ENCODE measurements around the gene TIGAR. TPM values are rescaled to one million over a fixed set of nuclear protein-coding genes. Genes with fewer than 3 reads are reported as not detected.

Gene TIGAR
- total RNA-seq, 1 donor from 2014 or later, result 7.4 TPM

- no peak for DNase-seq (ENCODE audit: low read depth)
- H3K4me3 ChIP-seq (ENCODE audit: low read depth, low read length), result no peak overlapping the region
- no peak for TF ChIP-seq CTCF (conservative IDR thresholded peaks at IDR 0.05; ENCODE audit: low read depth, low read length)
Measured at GRCh38 chr12:4388662-4389061, 67.6 kb downstream of the TIGAR start.

- H3K4me3 ChIP-seq (ENCODE audit: low read depth, low read length), result no peak overlapping the region
- no peak for DNase-seq (ENCODE audit: low read depth)
- no peak for TF ChIP-seq CTCF (conservative IDR thresholded peaks at IDR 0.05; ENCODE audit: low read depth, low read length)
Measured at GRCh38 chr12:4392223-4392742, 71.3 kb downstream of the TIGAR start.

- no peak for DNase-seq (ENCODE audit: low read depth)
- no peak overlapping the region for H3K4me3 ChIP-seq (ENCODE audit: low read depth, low read length)
- TF ChIP-seq CTCF (conservative IDR thresholded peaks at IDR 0.05; ENCODE audit: low read depth, low read length), result no peak
Measured at GRCh38 chr12:4393211-4393610, 72.2 kb downstream of the TIGAR start.

- no peak for TF ChIP-seq CTCF (conservative IDR thresholded peaks at IDR 0.05; ENCODE audit: low read depth, low read length)
- no peak overlapping the region for H3K4me3 ChIP-seq (ENCODE audit: low read depth, low read length)
- no peak for DNase-seq (ENCODE audit: low read depth)
Measured at GRCh38 chr12:4395818-4396217, 74.8 kb downstream of the TIGAR start.

- no peak for TF ChIP-seq CTCF (conservative IDR thresholded peaks at IDR 0.05; ENCODE audit: low read depth, low read length)
- no peak for DNase-seq (ENCODE audit: low read depth)
- H3K4me3 ChIP-seq (ENCODE audit: low read depth, low read length), result no peak overlapping the region
Measured at GRCh38 chr12:4401117-4401516, 80.1 kb downstream of the TIGAR start.

- H3K4me3 ChIP-seq (ENCODE audit: low read depth, low read length), result no peak overlapping the region
- TF ChIP-seq CTCF (conservative IDR thresholded peaks at IDR 0.05; ENCODE audit: low read depth, low read length), result no peak
- DNase-seq (ENCODE audit: low read depth), result no peak
Measured at GRCh38 chr12:4402996-4403395, 82.0 kb downstream of the TIGAR start.

Other genes with a start within 250 kb of the TIGAR start
- 6.4 and 14.8 TPM in 2 replicates for gene CCND2, start 47.5 kb upstream of the TIGAR start, total RNA-seq
- not detected in 2 replicates for gene FGF23, start 58.5 kb downstream of the TIGAR start, total RNA-seq
- not detected in 2 replicates for gene FGF6, start 124.6 kb downstream of the TIGAR start, total RNA-seq
- gene RAD51AP1, start 217.7 kb downstream of the TIGAR start, total RNA-seq, result 36.8 and 62.7 TPM in 2 replicates
- gene DYRK4, start 241.0 kb downstream of the TIGAR start, total RNA-seq, result 31.5 and 38.9 TPM in 2 replicates